ENCODE measurements around the gene FBF1.

Gene FBF1

GRCh38 chr17:75915268-75915667 lies 25.6 kb downstream of the FBF1 start:
- no peak for TF ChIP-seq CTCF (IDR thresholded peaks at IDR 0.05; ENCODE audit: low read depth, low read length)
- no peak overlapping the region for H3K4me3 ChIP-seq (ENCODE audit: low read depth, low read length)

GRCh38 chr17:75914643-75915267 lies 26.1 kb downstream of the FBF1 start:
- H3K4me3 ChIP-seq (ENCODE audit: low read depth, low read length) = no peak overlapping the region
- no peak for TF ChIP-seq CTCF (IDR thresholded peaks at IDR 0.05; ENCODE audit: low read depth, low read length)

- TF ChIP-seq CTCF (IDR thresholded peaks at IDR 0.05; ENCODE audit: low read depth, low read length) = no peak
- no peak overlapping the region for H3K4me3 ChIP-seq (ENCODE audit: low read depth, low read length)
These were observed 27.2 kb downstream of the FBF1 start for GRCh38 chr17:75913537-75914210.

- no peak overlapping the region for H3K4me3 ChIP-seq (ENCODE audit: low read depth, low read length)
- no peak for TF ChIP-seq CTCF (IDR thresholded peaks at IDR 0.05; ENCODE audit: low read depth, low read length)
These were observed 30.1 kb downstream of the FBF1 start for GRCh38 chr17:75910699-75911098.

GRCh38 chr17:75909812-75910274 lies 31.0 kb downstream of the FBF1 start:
- TF ChIP-seq CTCF (IDR thresholded peaks at IDR 0.05; ENCODE audit: low read depth, low read length) = no peak
- no peak overlapping the region for H3K4me3 ChIP-seq (ENCODE audit: low read depth, low read length)

- TF ChIP-seq CTCF (IDR thresholded peaks at IDR 0.05; ENCODE audit: low read depth, low read length) = no peak
- no peak overlapping the region for H3K4me3 ChIP-seq (ENCODE audit: low read depth, low read length)
These were observed 31.6 kb downstream of the FBF1 start for GRCh38 chr17:75909051-75909811.

GRCh38 chr17:75908201-75908600 lies 32.6 kb downstream of the FBF1 start:
- H3K4me3 ChIP-seq (ENCODE audit: low read depth, low read length) = no peak overlapping the region
- TF ChIP-seq CTCF (IDR thresholded peaks at IDR 0.05; ENCODE audit: low read depth, low read length) = no peak

Data from WI38 (cell line).